ENCODE measurements around the gene HOPX. TPM values are rescaled to one million over a fixed set of nuclear protein-coding genes. Genes with fewer than 3 reads are reported as not detected.

Gene HOPX
- total and polyA plus RNA-seq, 2 of the 4 experiments (the other 2 are of a cell fraction), result 1.3 to 1.7 TPM

GRCh38 chr4:56728512-56728911 lies 47.4 kb upstream of the HOPX start:
- in situ Hi-C loops (cut with MboI; ENCODE audit: low sequenced_read_pairs) (no loop called here), intact Hi-C loops (cut with micrococcal nuclease) (no loop called here), dilution Hi-C loops (cut with HindIII; ENCODE audit: low sequenced_read_pairs, unreplicated experiment) (no loop called here)
- POLR2A ChIA-PET (ENCODE audit: unreplicated experiment), result no interaction called here
- H3K79me1 ChIP-seq (ENCODE audit: low read depth in 1 of 2, low read length in 2 of 2), result no peaks in the 10 kb centered on the region
- H4K20me1 ChIP-seq (ENCODE audit: insufficient read depth, low read length), result no peaks in the 10 kb centered on the region
- no peak overlapping the region for H2BK15ac ChIP-seq (ENCODE audit: low read depth, low read length)
- no peak overlapping the region for H3K23ac ChIP-seq (ENCODE audit: low read depth, low read length)
- no peak overlapping the region for H3K14ac ChIP-seq (replicated peaks; ENCODE audit: low read depth, low read length)
- no peak overlapping the region for H2BK20ac ChIP-seq (ENCODE audit: low read depth, low read length)
- BruUV-seq (replicated peaks), result no TSS peak
- WGBS, 2 experiments (ENCODE audit: extremely low coverage in 2 of 2, insufficient read length in 1 of 2), result 0% methylated on average over 1 of the region's 4 CpGs; no CpG with 5 or more reads in 1 of the 2 experiments
- peak overlapping the region; percentile 26 for H2AFZ ChIP-seq (replicated peaks; ENCODE audit: low read length, poor library complexity)
- no peaks in the 10 kb centered on the region for H3K36me3 ChIP-seq (ENCODE audit: control insufficient read depth, insufficient read depth, low read length)
- H3K56ac ChIP-seq (ENCODE audit: extremely low read depth, insufficient read depth, low read length), result no peak overlapping the region
- H4K8ac ChIP-seq (ENCODE audit: low read depth in 2 of 2, low read length in 2 of 2), result no peak overlapping the region
- H3K27me3 ChIP-seq (ENCODE audit: control insufficient read depth, insufficient read depth, low read length), result peaks cover 2% of the 10 kb centered on the region; the same call in 1 of the 2 replicates
- no peak overlapping the region for H3K18ac ChIP-seq (ENCODE audit: low read depth, low read length)
- peaks cover 2% of the 10 kb centered on the region; the same call in 1 of the 2 replicates for H3K4me1 ChIP-seq (ENCODE audit: control insufficient read depth, insufficient read depth, low read length)
- no peak overlapping the region for H2AK9ac ChIP-seq (replicated peaks; ENCODE audit: low read depth, low read length, poor library complexity)
- H2BK5ac ChIP-seq (ENCODE audit: low read depth, low read length, poor library complexity, severe bottlenecking), result no peak overlapping the region
- DNase-seq, result peak; percentile 92
- H4K91ac ChIP-seq (ENCODE audit: insufficient read depth, low read depth, low read length), result no peak overlapping the region
- H3K9me3 ChIP-seq (ENCODE audit: control insufficient read depth, insufficient read depth, low read length), result no peaks in the 10 kb centered on the region
- CTCF ChIA-PET, result interaction anchor here (0.6 kb wide), 2 partner anchors 96 to 154 kb away, joined by 3 to 4 read pairs; no protein-coding TSS in a partner anchor
- H3K4me2 ChIP-seq (ENCODE audit: low read depth, low read length), result no peak overlapping the region
- no peak overlapping the region for H3K27ac ChIP-seq (ENCODE audit: insufficient read depth, low read length)
- H4K5ac ChIP-seq (ENCODE audit: low read depth, low read length), result no peak overlapping the region
- H3K4me3 ChIP-seq (ENCODE audit: insufficient read depth, low read depth, low read length), result no peak overlapping the region
- H3K4ac ChIP-seq (ENCODE audit: low read depth, low read length), result no peak overlapping the region
- H3K9ac ChIP-seq (ENCODE audit: low read depth, low read length), result no peak overlapping the region
- 0 out of 2 replicates have a peak, but pooled peaks cover 3% of the 10 kb centered on the region for H3K9me1 ChIP-seq (ENCODE audit: insufficient read depth, low read length)
- ATAC-seq (ENCODE audit: low read depth), result peak; percentile 91
- H2BK120ac ChIP-seq (ENCODE audit: low read depth, low read length), result no peak overlapping the region
- H2AK5ac ChIP-seq (ENCODE audit: low read depth, low read length), result no peak overlapping the region
- TF ChIP-seq CEBPB (IDR thresholded peaks at IDR 0.05; ENCODE audit: low read depth, low read length) (peak; percentile 81), MXI1 (IDR thresholded peaks at IDR 0.05; ENCODE audit: borderline replicate concordance, low read depth, low read length) (no peak)
